Rectal smooth muscle tissue (tissue), 1 donor: Measurements from ENCODE around the gene LPP.

Experiments
- H3K27ac ChIP-seq: one replicate; pipeline ENCODE4 v1.7.0; 2013; ENCODE audit warnings: low read depth, low read length, inconsistent platforms
- H3K27me3 ChIP-seq: one replicate; pipeline ENCODE4 v1.7.0; 2013; ENCODE audit warnings: low read length; ENCODE audit not compliant: control insufficient read depth, insufficient read depth
- H3K36me3 ChIP-seq: one replicate; pipeline ENCODE4 v1.7.0; 2013; ENCODE audit warnings: low read length; ENCODE audit not compliant: control insufficient read depth, insufficient read depth
- H3K4me1 ChIP-seq: one replicate; pipeline ENCODE4 v1.7.0; 2013; ENCODE audit warnings: low read length; ENCODE audit not compliant: control insufficient read depth, insufficient read depth
- H3K4me3 ChIP-seq: one replicate; pipeline ENCODE4 v1.7.0; 2013; ENCODE audit warnings: low read length
- H3K9ac ChIP-seq: one replicate; pipeline ENCODE4 v1.7.0; 2013; ENCODE audit warnings: low read length

Gene LPP

GRCh38 chr3:188685789-188686188, 531.8 kb downstream of the LPP start:
- no peaks in the 10 kb centered on the region for H3K36me3 ChIP-seq
- no peaks in the 10 kb centered on the region for H3K27me3 ChIP-seq
- no peak overlapping the region for H3K9ac ChIP-seq
- no peak overlapping the region for H3K4me3 ChIP-seq
- no peak overlapping the region for H3K27ac ChIP-seq
- H3K4me1 ChIP-seq: peaks cover 19% of the 10 kb centered on the region

- Histone ChIP-seq H3K4me1 (peaks cover 19% of the 10 kb centered on the region), H3K27ac (no peak overlapping the region)
Measured at GRCh38 chr3:188686324-188686723, 532.4 kb downstream of the LPP start.

GRCh38 chr3:188687389-188687788, 533.4 kb downstream of the LPP start:
- no peak overlapping the region for H3K9ac ChIP-seq
- H3K27me3 ChIP-seq: no peaks in the 10 kb centered on the region
- no peaks in the 10 kb centered on the region for H3K36me3 ChIP-seq
- peaks cover 13% of the 10 kb centered on the region for H3K4me1 ChIP-seq
- H3K4me3 ChIP-seq: no peak overlapping the region
- no peak overlapping the region for H3K27ac ChIP-seq

More at GRCh38 chr3:188686324-188686723, 532.4 kb downstream of the LPP start:
- Histone ChIP-seq H3K9ac (no peak overlapping the region), H3K27me3 (no peaks in the 10 kb centered on the region), H3K36me3 (no peaks in the 10 kb centered on the region), H3K4me3 (no peak overlapping the region)

GRCh38 chr3:188689101-188689574, 535.2 kb downstream of the LPP start:
- no peaks in the 10 kb centered on the region for H3K36me3 ChIP-seq
- peaks cover 6% of the 10 kb centered on the region for H3K4me1 ChIP-seq
- no peaks in the 10 kb centered on the region for H3K27me3 ChIP-seq
- no peak overlapping the region for H3K9ac ChIP-seq
- no peak overlapping the region for H3K27ac ChIP-seq
- no peak overlapping the region for H3K4me3 ChIP-seq

- Histone ChIP-seq H3K4me3 (no peak overlapping the region), H3K27me3 (no peaks in the 10 kb centered on the region), H3K4me1 (peaks cover 6% of the 10 kb centered on the region), H3K36me3 (no peaks in the 10 kb centered on the region), H3K27ac (no peak overlapping the region), H3K9ac (no peak overlapping the region)
Measured at GRCh38 chr3:188690064-188690463, 536.1 kb downstream of the LPP start.

GRCh38 chr3:188691004-188691403, 537.0 kb downstream of the LPP start:
- Histone ChIP-seq H3K4me1 (peaks cover 6% of the 10 kb centered on the region), H3K4me3 (no peak overlapping the region), H3K36me3 (no peaks in the 10 kb centered on the region), H3K9ac (no peak overlapping the region), H3K27me3 (no peaks in the 10 kb centered on the region), H3K27ac (peak overlapping the region; percentile 24)

- Histone ChIP-seq H3K36me3 (no peaks in the 10 kb centered on the region), H3K9ac (no peak overlapping the region), H3K27ac (no peak overlapping the region), H3K4me1 (peaks cover 6% of the 10 kb centered on the region), H3K27me3 (no peaks in the 10 kb centered on the region), H3K4me3 (no peak overlapping the region)
Measured at GRCh38 chr3:188691665-188692064, 537.7 kb downstream of the LPP start.

GRCh38 chr3:188692700-188693099, 538.7 kb downstream of the LPP start:
- Histone ChIP-seq H3K27ac (no peak overlapping the region), H3K36me3 (no peaks in the 10 kb centered on the region), H3K4me3 (no peak overlapping the region), H3K9ac (no peak overlapping the region), H3K27me3 (no peaks in the 10 kb centered on the region), H3K4me1 (peaks cover 6% of the 10 kb centered on the region)

GRCh38 chr3:188693435-188693834, 539.5 kb downstream of the LPP start:
- no peaks in the 10 kb centered on the region for H3K36me3 ChIP-seq
- H3K27me3 ChIP-seq: no peaks in the 10 kb centered on the region
- no peak overlapping the region for H3K9ac ChIP-seq
- H3K27ac ChIP-seq: no peak overlapping the region
- no peak overlapping the region for H3K4me3 ChIP-seq
- peaks cover 6% of the 10 kb centered on the region for H3K4me1 ChIP-seq

- Histone ChIP-seq H3K36me3 (no peaks in the 10 kb centered on the region), H3K9ac (no peak overlapping the region), H3K4me1 (no peaks in the 10 kb centered on the region), H3K4me3 (no peak overlapping the region), H3K27me3 (no peaks in the 10 kb centered on the region), H3K27ac (no peak overlapping the region)
Measured at GRCh38 chr3:188695241-188695640, 541.3 kb downstream of the LPP start.

- Histone ChIP-seq H3K4me1 (no peaks in the 10 kb centered on the region), H3K36me3 (no peaks in the 10 kb centered on the region), H3K27ac (no peak overlapping the region), H3K27me3 (no peaks in the 10 kb centered on the region), H3K4me3 (no peak overlapping the region), H3K9ac (no peak overlapping the region)
Measured at GRCh38 chr3:188697127-188697526, 543.2 kb downstream of the LPP start.

- H3K9ac ChIP-seq: no peak overlapping the region
- H3K27me3 ChIP-seq: no peaks in the 10 kb centered on the region
- H3K4me3 ChIP-seq: no peak overlapping the region
- H3K36me3 ChIP-seq: no peaks in the 10 kb centered on the region
- H3K27ac ChIP-seq: no peak overlapping the region
- H3K4me1 ChIP-seq: no peaks in the 10 kb centered on the region
Measured at GRCh38 chr3:188698436-188698835, 544.5 kb downstream of the LPP start.

- Histone ChIP-seq H3K27me3 (no peaks in the 10 kb centered on the region), H3K9ac (no peak overlapping the region), H3K27ac (no peak overlapping the region), H3K36me3 (no peaks in the 10 kb centered on the region), H3K4me1 (no peaks in the 10 kb centered on the region), H3K4me3 (no peak overlapping the region)
Measured at GRCh38 chr3:188700501-188700900, 546.5 kb downstream of the LPP start.
